ENCODE measurements around the gene TMEM30B.

GRCh38 chr14:61300754-61301153, 19.6 kb upstream of the TMEM30B start:
- TF ChIP-seq CTCF (IDR thresholded peaks at IDR 0.05) (no peak), POLR2AphosphoS5 (IDR thresholded peaks at IDR 0.05) (no peak), POLR2A (IDR thresholded peaks at IDR 0.05) (no peak)
